NCI-H460 (cell line): ENCODE data around the gene ARID3C. TPM values are rescaled to one million over a fixed set of nuclear protein-coding genes. Genes with fewer than 3 reads are reported as not detected.

Experiments
- DNase-seq: peaks from one replicate; pipeline ENCODE4 v3.0.0-alpha.2; 2016; ENCODE audit warnings: low read depth; ENCODE audit errors: extremely low read depth
- polyA plus RNA-seq: library from polyadenylated mRNA; depleted of rRNA; stranded (reverse); fragments of >200 nt; gene quantifications from 2 replicates; pipeline ENCODE4 v1.2.3, GENCODE V29; 2014; cell fraction: nucleus; rRNA removed
- total RNA-seq: library from RNA; depleted of rRNA; stranded (reverse); fragments of >200 nt; shearing (Covaris generic); gene quantifications from 2 replicates; pipeline ENCODE4 v1.2.3, GENCODE V29; 2014; rRNA removed

Gene ARID3C
- total RNA-seq: not detected in 2 replicates
- polyA plus RNA-seq: not detected in 2 replicates

GRCh38 chr9:34628656-34629490 is at the start of gene ARID3C:
Gene ARID3C, minus strand, starts transcription at chr9:34629066. Its CDS starts 1,052 bp downstream, at chr9:34628014.
- no peak for DNase-seq

GRCh38 chr9:34675869-34676268 is 47.0 kb upstream of the ARID3C start:
- DNase-seq: no peak

- peak; percentile 51 for DNase-seq
Observed at GRCh38 chr9:34675048-34675714, 46.3 kb upstream of the ARID3C start.

- DNase-seq: no peak
Observed at GRCh38 chr9:34674440-34674839, 45.6 kb upstream of the ARID3C start.

- DNase-seq: no peak
Observed at GRCh38 chr9:34671307-34671706, 42.4 kb upstream of the ARID3C start.

- no peak for DNase-seq
Observed at GRCh38 chr9:34669809-34670562, 41.1 kb upstream of the ARID3C start.

GRCh38 chr9:34665381-34666250 is 36.8 kb upstream of the ARID3C start:
- peak; percentile 90 for DNase-seq

- no peak for DNase-seq
Observed at GRCh38 chr9:34665067-34665380, 36.2 kb upstream of the ARID3C start.

- DNase-seq: peak; percentile 80
Observed at GRCh38 chr9:34664281-34665066, 35.6 kb upstream of the ARID3C start.

- DNase-seq: no peak
Observed at GRCh38 chr9:34663303-34663605, 34.4 kb upstream of the ARID3C start.

GRCh38 chr9:34662526-34663302 is 33.8 kb upstream of the ARID3C start, which contains the start of gene CCL27:
Gene CCL27, minus strand, starts transcription at chr9:34662657. Its CDS starts 24 bp downstream, at chr9:34662633.
- DNase-seq: no peak

- no peak for DNase-seq
Observed at GRCh38 chr9:34659592-34660253, 30.9 kb upstream of the ARID3C start.

- no peak for DNase-seq
Observed at GRCh38 chr9:34658461-34658860, 29.6 kb upstream of the ARID3C start.

GRCh38 chr9:34656992-34657391 is 28.1 kb upstream of the ARID3C start:
- DNase-seq: no peak

GRCh38 chr9:34655394-34655793 is 26.5 kb upstream of the ARID3C start:
- DNase-seq: no peak

- no peak for DNase-seq
Observed at GRCh38 chr9:34654323-34655051, 25.6 kb upstream of the ARID3C start.
